BLaER1 treated with 17β-estradiol and CSF1 and Interleukin-3, amounts not matched to agents 10 nM and 100 nM (cell line): Measurements from ENCODE around the gene PRRT1.

Source experiments
- H3K27ac ChIP-seq, 11 experiments: shearing (Covaris generic); formaldehyde crosslinking; 2 replicates each; pipeline ENCODE4 v1.8.1; 2022
- H3K27me3 ChIP-seq, 11 experiments: shearing (Covaris generic); formaldehyde crosslinking; 2 replicates each; pipeline ENCODE4 v1.8.1; 2022
- H3K36me3 ChIP-seq, 11 experiments: shearing (Covaris generic); formaldehyde crosslinking; 2 replicates each; pipeline ENCODE4 v1.8.1; 2022
- H3K4me1 ChIP-seq, 10 experiments: shearing (Covaris generic); formaldehyde crosslinking; 2 replicates each; pipeline ENCODE4 v1.8.1; 2022
- H3K4me2 ChIP-seq, 11 experiments: shearing (Covaris generic); formaldehyde crosslinking; 2 replicates each; pipeline ENCODE4 v1.8.1; 2022
- H3K4me3 ChIP-seq, 10 experiments: shearing (Covaris generic); formaldehyde crosslinking; 2 replicates each; pipeline ENCODE4 v1.8.1; 2022
- H3K9ac ChIP-seq, 11 experiments: shearing (Covaris generic); formaldehyde crosslinking; 2 replicates each; pipeline ENCODE4 v1.8.1; 2022
- H3K9me3 ChIP-seq, 11 experiments: shearing (Covaris generic); formaldehyde crosslinking; replicated peaks in 1 of 11; 2 replicates each; pipeline ENCODE4 v1.8.1; 2022
- H4K20me1 ChIP-seq, 11 experiments: shearing (Covaris generic); formaldehyde crosslinking; 2 replicates each; pipeline ENCODE4 v1.8.1; 2022
- Cebpa-rat ChIP-seq, 11 experiments: shearing (Covaris generic); IDR thresholded peaks; 2 replicates each; pipeline ENCODE4 v1.8.1; 2022

PRRT1 gene

DNA sequence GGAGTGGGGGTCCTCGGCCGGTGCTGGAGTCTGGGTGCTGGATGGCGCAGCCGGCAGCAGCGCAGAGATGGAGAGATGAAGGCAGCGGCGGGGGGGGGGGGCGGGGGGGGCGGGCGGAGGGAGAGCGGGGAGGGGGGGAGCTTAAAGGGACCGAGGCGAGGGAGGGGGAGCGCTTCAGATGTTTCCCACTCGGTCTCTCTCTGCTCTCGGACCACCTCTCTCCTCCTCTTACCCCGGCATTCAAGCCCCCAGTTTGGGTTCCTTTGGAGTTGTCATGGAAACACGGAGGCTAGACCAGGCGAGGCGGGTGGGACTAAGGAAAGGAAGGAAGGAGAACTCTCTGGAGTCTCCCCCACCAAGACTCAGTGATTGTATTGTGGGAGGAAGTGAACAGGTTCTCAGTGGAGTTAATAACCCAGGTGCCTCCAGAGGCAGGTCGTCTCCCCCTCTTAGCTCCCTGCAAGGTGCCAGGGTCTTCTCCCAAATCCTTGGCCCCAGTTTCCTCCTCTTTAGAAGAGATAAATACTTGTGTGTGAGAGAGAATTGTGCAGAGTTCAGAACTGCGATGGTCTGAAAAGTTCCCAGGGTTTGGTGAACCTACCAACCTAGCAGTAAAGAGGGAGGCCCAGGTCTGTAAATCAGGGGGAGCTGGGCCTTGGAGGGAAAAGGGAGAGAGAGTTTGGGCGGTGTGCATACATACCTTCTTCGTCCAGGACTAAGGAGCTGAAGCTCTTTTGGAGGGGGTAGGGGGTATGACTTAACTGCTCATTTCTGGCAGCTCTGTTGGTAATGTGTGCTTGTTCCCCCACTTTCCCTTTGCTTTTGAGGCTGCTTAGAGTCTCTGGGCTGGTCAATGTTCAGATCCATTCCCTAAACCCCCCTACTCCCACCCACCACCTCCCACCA lies at the start of gene PRRT1:
Gene PRRT1 (minus strand): TSS at position 77 of the 906 bp plus-strand sequence. CDS start 112 bp downstream, outside the sequence.
- H4K20me1 ChIP-seq: no peaks in the 10 kb centered on the region
- H3K9me3 ChIP-seq: peaks cover 0 to 9% (median 6%) of the 10 kb centered on the region in 11 experiments; a peak in 8 of 22 replicates
- 0 out of 22 replicates have a peak within 1 kb of the TSS, but pooled peaks of 1 of the 11 experiments have one; percentile 82 for H3K27ac ChIP-seq
- peak within 1 kb of the TSS; percentile 11 to 99 (median 97); a peak in 20 of 22 replicates for H3K4me2 ChIP-seq
- TF ChIP-seq Cebpa-rat (IDR thresholded peaks at IDR 0.05): no peak
- peak within 1 kb of the TSS in 5 of 11 experiments; percentile 33 to 87 (median 81); a peak in 2 of 22 replicates for H3K9ac ChIP-seq
- 0 out of 20 replicates have a peak within 1 kb of the TSS, but pooled peaks of 1 of the 10 experiments have one; percentile 33 for H3K4me3 ChIP-seq
- peaks cover 0 to 19% (median 8%) of the 10 kb centered on the region in 11 experiments; a peak in 11 of 22 replicates for H3K27me3 ChIP-seq
- peaks cover under 1 to 17% (median 13%) of the 10 kb centered on the region in 11 experiments; a peak in 16 of 22 replicates for H3K36me3 ChIP-seq
- peaks cover 11 to 39% (median 31%) of the 10 kb centered on the region in 10 experiments for H3K4me1 ChIP-seq

DNA sequence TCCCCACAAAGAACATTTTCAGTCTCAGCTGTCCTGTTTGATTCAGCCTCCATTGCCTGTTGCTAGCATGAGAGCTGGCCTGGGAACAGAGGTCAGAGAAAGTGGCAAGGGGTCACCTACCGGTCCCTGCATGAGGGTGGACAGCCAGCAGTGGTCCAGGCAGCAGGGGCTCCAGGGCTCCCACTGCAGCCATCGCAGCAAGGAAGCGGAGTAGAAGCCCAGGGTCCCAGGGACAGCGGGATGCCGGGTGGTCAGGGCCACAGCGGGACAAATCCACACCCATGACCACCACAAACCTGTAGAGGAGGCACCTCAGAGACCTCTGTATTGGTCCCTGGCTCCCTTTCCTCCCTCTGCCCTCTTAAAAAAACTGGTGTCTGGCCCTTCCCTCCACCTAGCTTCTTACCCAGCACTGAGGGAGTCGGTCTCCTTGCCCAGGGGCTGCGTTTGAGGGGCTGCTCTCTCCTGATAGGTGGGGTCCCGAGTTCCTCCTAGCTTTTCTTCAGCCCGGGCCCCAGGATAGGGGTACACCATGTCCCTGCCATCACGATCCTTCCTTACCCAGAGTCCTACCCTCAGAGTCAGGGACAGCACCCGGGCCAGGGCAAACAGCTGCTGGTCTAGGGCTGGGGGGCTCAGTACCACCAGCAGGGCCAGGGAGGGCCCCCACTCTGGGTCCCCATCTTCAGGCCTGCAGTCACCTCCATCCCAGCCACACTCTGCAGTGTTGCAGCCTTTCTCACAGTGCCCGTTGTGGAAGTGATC lies 49.2 kb upstream of the PRRT1 start:
- no peak overlapping the region for H3K27ac ChIP-seq

DNA sequence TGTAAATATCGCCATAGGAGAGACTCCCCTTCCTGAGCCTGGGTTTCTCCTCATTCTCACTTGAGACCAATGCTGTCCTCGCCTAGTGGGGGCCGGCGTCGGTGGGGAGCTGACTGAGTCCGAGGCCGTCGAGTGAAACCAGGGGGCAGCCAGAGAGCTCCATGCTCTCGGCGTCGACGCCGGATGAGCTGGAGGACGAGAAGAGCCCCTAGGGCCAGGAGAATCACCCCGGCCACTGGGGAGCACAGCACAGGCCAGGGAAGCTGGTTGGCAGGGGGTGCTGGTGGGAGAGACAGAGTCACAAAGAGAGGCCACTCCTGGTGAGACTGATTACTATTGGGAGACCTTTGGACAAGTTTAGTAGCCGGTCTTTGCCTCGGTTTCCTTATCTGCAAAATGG lies 47.1 kb upstream of the PRRT1 start:
- Histone ChIP-seq H3K4me3 (no peak overlapping the region), H4K20me1 (no peaks in the 10 kb centered on the region), H3K27me3 (no peaks in the 10 kb centered on the region), H3K27ac (no peak overlapping the region), H3K36me3 (no peaks in the 10 kb centered on the region), H3K4me2 (no peak overlapping the region), H3K9me3 (no peaks in the 10 kb centered on the region), H3K4me1 (peaks cover 27 to 36% (median 31%) of the 10 kb centered on the region in 10 experiments), H3K9ac (no peak overlapping the region)
- TF ChIP-seq Cebpa-rat (IDR thresholded peaks at IDR 0.05): no peak

More for the DNA sequence above, 49.2 kb upstream of the PRRT1 start:
- Histone ChIP-seq H3K27me3 (no peaks in the 10 kb centered on the region), H3K9ac (no peak overlapping the region), H3K4me2 (no peak overlapping the region), H3K9me3 (no peaks in the 10 kb centered on the region), H3K4me3 (no peak overlapping the region), H4K20me1 (no peaks in the 10 kb centered on the region), H3K4me1 (peaks cover 13 to 21% (median 19%) of the 10 kb centered on the region in 10 experiments), H3K36me3 (no peaks in the 10 kb centered on the region)
- TF ChIP-seq Cebpa-rat (IDR thresholded peaks at IDR 0.05): no peak

DNA sequence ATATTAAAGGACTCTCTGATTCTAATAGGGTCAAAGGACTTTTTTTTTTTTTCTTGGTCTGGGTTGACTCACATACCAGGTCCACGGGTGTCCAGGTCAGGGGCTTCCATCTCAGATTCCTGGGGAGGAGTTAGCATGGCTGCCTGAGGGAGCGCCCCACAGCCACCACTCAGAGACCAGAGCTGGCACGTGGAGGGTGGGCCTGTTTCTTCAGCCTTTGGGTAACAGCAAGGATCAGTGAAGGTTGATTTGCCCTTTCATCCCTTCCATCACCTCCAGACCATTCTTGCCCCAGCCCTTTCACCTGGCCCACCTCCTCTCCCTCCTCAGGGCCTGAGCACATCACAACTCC lies 46.6 kb upstream of the PRRT1 start:
- Histone ChIP-seq H3K4me1 (peaks cover 33 to 41% (median 37%) of the 10 kb centered on the region in 10 experiments), H3K4me3 (no peak overlapping the region), H3K9ac (no peak overlapping the region), H3K36me3 (no peaks in the 10 kb centered on the region), H3K27me3 (no peaks in the 10 kb centered on the region), H4K20me1 (no peaks in the 10 kb centered on the region), H3K9me3 (no peaks in the 10 kb centered on the region), H3K4me2 (no peak overlapping the region), H3K27ac (no peak overlapping the region)
- TF ChIP-seq Cebpa-rat (IDR thresholded peaks at IDR 0.05): no peak

DNA sequence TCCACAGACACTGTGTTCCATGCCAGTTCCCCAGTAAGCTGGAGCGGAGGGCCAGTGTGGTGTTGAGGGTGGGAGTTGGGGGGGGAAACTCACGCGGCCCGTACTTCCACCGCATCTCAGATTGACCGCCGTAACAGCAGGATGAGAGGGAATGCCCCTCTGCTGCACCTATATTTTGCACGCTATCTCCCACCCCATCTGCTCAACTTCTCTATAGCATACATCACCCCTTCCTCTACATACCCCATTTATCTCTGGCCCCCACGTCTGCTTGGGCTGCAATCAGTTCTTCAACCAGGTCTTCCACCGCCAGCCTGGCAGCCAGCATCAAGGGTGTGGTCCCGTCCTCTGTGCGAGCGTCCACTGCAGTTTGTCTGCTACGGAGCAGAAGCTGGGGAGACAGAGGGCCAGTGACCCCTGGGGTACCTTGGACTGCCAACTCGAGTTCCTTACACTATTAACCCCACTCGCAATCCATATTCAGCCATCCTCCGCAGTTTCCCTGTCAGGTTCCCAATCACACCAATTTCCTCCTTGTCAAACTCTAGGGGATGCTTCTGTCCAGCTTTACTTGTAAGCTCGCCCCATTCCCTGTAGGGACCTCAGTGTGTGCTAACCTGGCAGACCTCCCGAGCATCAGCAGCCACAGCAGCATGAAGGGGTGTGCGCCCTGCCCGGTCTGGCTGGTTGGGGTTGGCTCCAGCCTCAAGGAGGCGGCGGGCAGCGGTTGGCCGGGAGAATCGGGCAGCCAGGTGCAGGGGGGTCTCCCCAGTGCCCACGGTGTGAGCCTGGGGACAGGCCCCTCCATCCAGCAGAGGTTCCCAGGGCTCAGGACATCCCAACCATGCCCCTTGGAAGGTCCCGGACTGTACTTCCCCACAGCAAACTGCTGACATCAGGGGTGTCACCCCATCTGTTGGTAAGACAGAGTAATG lies 45.2 kb upstream of the PRRT1 start:
- Histone ChIP-seq H3K4me1 (peaks cover 41 to 47% (median 45%) of the 10 kb centered on the region in 10 experiments), H3K27me3 (no peaks in the 10 kb centered on the region), H3K27ac (peak overlapping the region; percentile 91 to 99 (median 97)), H3K4me3 (peak overlapping the region; percentile 69 to 87 (median 78)), H3K9me3 (no peaks in the 10 kb centered on the region), H3K36me3 (no peaks in the 10 kb centered on the region), H4K20me1 (no peaks in the 10 kb centered on the region), H3K4me2 (peak overlapping the region; percentile 80 to 99 (median 95)), H3K9ac (peak overlapping the region; percentile 87 to 97 (median 92))
- TF ChIP-seq Cebpa-rat (IDR thresholded peaks at IDR 0.05): no peak

DNA sequence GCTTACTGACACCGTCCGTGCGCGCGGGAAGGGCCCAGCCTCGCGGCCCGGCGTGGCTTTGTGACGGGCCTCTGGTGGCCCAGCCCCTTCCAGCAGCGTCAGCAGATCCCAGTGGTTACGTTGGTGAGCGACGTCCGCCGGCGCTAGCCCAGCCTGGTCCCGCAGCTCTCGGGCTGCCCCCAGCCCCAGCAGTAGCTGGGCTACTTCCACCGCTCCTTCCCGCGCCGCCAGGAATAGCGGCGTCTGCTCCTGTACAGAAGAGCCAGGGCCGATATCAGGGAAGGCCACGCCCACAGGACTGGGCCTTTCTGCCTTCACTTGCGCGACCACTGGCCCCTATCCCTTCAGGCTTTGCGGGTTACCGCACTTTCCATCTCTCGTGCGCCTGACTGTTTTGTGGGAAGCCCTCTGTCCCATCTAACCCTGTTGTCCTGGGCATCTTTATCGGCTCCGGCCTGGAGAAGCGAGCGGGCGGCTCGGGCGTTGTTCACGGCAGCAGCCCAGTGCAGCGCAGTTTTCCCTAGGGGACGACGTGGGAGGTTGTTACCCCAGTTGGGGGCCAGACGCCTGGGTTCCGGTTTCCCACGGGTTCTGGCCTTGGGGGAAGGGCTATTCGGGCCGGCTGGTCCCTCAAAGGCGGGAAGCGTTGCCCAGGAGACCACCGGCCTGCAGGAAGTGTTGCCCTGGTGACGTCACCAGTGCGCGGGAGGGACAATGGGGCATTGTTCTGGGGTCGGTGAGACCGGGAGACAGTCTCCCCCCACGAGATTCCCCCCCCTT lies 44.4 kb upstream of the PRRT1 start:
- H3K9ac ChIP-seq: peak overlapping the region; percentile 87 to 97 (median 92)
- peaks cover 42 to 55% (median 52%) of the 10 kb centered on the region in 10 experiments for H3K4me1 ChIP-seq
- H3K4me3 ChIP-seq: peak overlapping the region; percentile 69 to 87 (median 78)
- no peaks in the 10 kb centered on the region for H4K20me1 ChIP-seq
- H3K27me3 ChIP-seq: no peaks in the 10 kb centered on the region
- no peak for TF ChIP-seq Cebpa-rat (IDR thresholded peaks at IDR 0.05)
- 0 out of 22 replicates have a peak, but pooled peaks cover 0 to 3% (median 0%) of the 10 kb centered on the region in 11 experiments for H3K36me3 ChIP-seq
- H3K9me3 ChIP-seq: no peaks in the 10 kb centered on the region
- peak overlapping the region; percentile 80 to 99 (median 95) for H3K4me2 ChIP-seq
- peak overlapping the region; percentile 91 to 99 (median 97) for H3K27ac ChIP-seq

DNA sequence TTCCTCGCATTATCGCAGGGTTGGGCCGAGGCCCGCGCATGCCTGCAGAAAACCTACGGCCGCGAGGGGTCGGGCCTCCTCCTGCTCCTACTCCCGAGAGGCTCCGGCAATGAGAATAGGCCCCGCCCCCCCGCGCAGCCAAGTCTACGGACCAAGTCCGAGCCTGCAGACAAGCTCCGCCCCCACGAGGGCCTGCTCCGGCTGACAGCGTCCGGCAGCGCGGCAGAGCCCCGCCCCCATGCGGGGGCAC lies 43.8 kb upstream of the PRRT1 start:
- H3K27ac ChIP-seq: peak overlapping the region in 10 of 11 experiments; percentile 91 to 99 (median 97); a peak in 19 of 22 replicates
- 0 out of 22 replicates have a peak, but pooled peaks cover 0 to 3% (median 0%) of the 10 kb centered on the region in 11 experiments for H3K36me3 ChIP-seq
- peaks cover 42 to 60% (median 55%) of the 10 kb centered on the region in 10 experiments for H3K4me1 ChIP-seq
- no peaks in the 10 kb centered on the region for H4K20me1 ChIP-seq
- H3K9me3 ChIP-seq: no peaks in the 10 kb centered on the region
- H3K4me2 ChIP-seq: peak overlapping the region in 7 of 11 experiments; percentile 96 to 100 (median 100); a peak in 10 of 22 replicates
- TF ChIP-seq Cebpa-rat (IDR thresholded peaks at IDR 0.05): no peak
- H3K4me3 ChIP-seq: peak overlapping the region; percentile 69 to 87 (median 78); a peak in 19 of 20 replicates
- no peaks in the 10 kb centered on the region for H3K27me3 ChIP-seq
- H3K9ac ChIP-seq: peak overlapping the region in 10 of 11 experiments; percentile 87 to 97 (median 92); a peak in 19 of 22 replicates
